Measurements from ENCODE around the gene ZNF213.

Gene ZNF213

GRCh38 chr16:3143598-3144320, 8.9 kb downstream of the ZNF213 start:
- TF ChIP-seq, protein P1, sequence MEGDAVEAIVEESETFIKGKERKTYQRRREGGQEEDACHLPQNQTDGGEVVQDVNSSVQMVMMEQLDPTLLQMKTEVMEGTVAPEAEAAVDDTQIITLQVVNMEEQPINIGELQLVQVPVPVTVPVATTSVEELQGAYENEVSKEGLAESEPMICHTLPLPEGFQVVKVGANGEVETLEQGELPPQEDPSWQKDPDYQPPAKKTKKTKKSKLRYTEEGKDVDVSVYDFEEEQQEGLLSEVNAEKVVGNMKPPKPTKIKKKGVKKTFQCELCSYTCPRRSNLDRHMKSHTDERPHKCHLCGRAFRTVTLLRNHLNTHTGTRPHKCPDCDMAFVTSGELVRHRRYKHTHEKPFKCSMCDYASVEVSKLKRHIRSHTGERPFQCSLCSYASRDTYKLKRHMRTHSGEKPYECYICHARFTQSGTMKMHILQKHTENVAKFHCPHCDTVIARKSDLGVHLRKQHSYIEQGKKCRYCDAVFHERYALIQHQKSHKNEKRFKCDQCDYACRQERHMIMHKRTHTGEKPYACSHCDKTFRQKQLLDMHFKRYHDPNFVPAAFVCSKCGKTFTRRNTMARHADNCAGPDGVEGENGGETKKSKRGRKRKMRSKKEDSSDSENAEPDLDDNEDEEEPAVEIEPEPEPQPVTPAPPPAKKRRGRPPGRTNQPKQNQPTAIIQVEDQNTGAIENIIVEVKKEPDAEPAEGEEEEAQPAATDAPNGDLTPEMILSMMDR (IDR thresholded peaks at IDR 0.05; ENCODE audit: low read depth, low read length): no peak
- no peak for TF ChIP-seq MYC (IDR thresholded peaks at IDR 0.05; ENCODE audit: low read depth, low read length)
- no peak for TF ChIP-seq MAX (IDR thresholded peaks at IDR 0.05; ENCODE audit: low read depth, low read length)
- TF ChIP-seq POLR2A (IDR thresholded peaks at IDR 0.05; ENCODE audit: extremely low read depth, insufficient read length): no peak
- no peak for DNase-seq (ENCODE audit: low read depth)
- H3K4me3 ChIP-seq (ENCODE audit: low read depth, low read length): no peak overlapping the region

GRCh38 chr16:3144321-3144983, 9.6 kb downstream of the ZNF213 start:
- no peak for DNase-seq (ENCODE audit: low read depth)
- TF ChIP-seq MYC (IDR thresholded peaks at IDR 0.05; ENCODE audit: low read depth, low read length) (no peak), MAX (IDR thresholded peaks at IDR 0.05; ENCODE audit: low read depth, low read length) (no peak), POLR2A (IDR thresholded peaks at IDR 0.05; ENCODE audit: extremely low read depth, insufficient read length) (no peak)
- TF ChIP-seq, protein P1 (IDR thresholded peaks at IDR 0.05; ENCODE audit: low read depth, low read length): no peak

GRCh38 chr16:3145151-3145550, 10.3 kb downstream of the ZNF213 start:
- no peak for DNase-seq (ENCODE audit: low read depth)

More at GRCh38 chr16:3144321-3144983, 9.6 kb downstream of the ZNF213 start:
- H3K4me3 ChIP-seq (ENCODE audit: low read depth, low read length): no peak overlapping the region

DNA sequence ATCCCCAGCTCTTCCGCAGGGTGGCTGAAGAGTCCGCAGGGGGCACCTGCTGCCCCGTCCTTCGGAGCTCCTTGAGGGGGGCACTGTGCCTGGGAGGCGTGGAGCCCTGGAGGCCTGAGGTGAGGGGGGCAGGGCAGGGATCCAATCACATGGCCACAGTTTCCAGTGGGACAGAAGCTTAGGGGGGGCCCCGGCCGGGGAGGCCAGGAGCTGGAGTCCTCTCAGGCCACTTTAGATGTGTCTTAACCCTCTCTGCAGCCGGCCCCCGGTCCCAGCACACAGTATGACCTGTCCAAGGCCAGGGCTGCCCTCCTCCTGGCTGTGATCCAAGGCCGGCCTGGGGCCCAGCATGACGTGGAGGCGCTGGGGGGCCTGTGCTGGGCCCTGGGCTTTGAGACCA, 10.8 kb downstream of the ZNF213 start:
- DNase-seq (ENCODE audit: low read depth): no peak
- no peak overlapping the region for H3K4me3 ChIP-seq (ENCODE audit: low read depth, low read length)
- TF ChIP-seq, protein P1 (IDR thresholded peaks at IDR 0.05; ENCODE audit: low read depth, low read length): no peak
- TF ChIP-seq MAX (IDR thresholded peaks at IDR 0.05; ENCODE audit: low read depth, low read length): no peak
- TF ChIP-seq POLR2A (IDR thresholded peaks at IDR 0.05; ENCODE audit: extremely low read depth, insufficient read length): no peak
- TF ChIP-seq MYC (IDR thresholded peaks at IDR 0.05; ENCODE audit: low read depth, low read length): no peak

More at GRCh38 chr16:3145151-3145550, 10.3 kb downstream of the ZNF213 start:
- TF ChIP-seq MAX (IDR thresholded peaks at IDR 0.05; ENCODE audit: low read depth, low read length) (no peak), MYC (IDR thresholded peaks at IDR 0.05; ENCODE audit: low read depth, low read length) (no peak), POLR2A (IDR thresholded peaks at IDR 0.05; ENCODE audit: extremely low read depth, insufficient read length) (no peak)
- TF ChIP-seq, protein P1 (IDR thresholded peaks at IDR 0.05; ENCODE audit: low read depth, low read length): no peak
- H3K4me3 ChIP-seq (ENCODE audit: low read depth, low read length): no peak overlapping the region

GRCh38 chr16:3147046-3147756, 12.4 kb downstream of the ZNF213 start:
- TF ChIP-seq, protein P1 (IDR thresholded peaks at IDR 0.05; ENCODE audit: low read depth, low read length): no peak
- TF ChIP-seq MAX (IDR thresholded peaks at IDR 0.05; ENCODE audit: low read depth, low read length) (no peak), MYC (IDR thresholded peaks at IDR 0.05; ENCODE audit: low read depth, low read length) (no peak), POLR2A (IDR thresholded peaks at IDR 0.05; ENCODE audit: extremely low read depth, insufficient read length) (no peak)
- no peak for DNase-seq (ENCODE audit: low read depth)
- no peak overlapping the region for H3K4me3 ChIP-seq (ENCODE audit: low read depth, low read length)

All from NB4 (cell line).